PC-3 (cell line): ENCODE measurements around the gene ACSS3.

Experiments
- EZH2 ChIP-seq: fragments of 300-600 bp; sonication (generic); IDR thresholded peaks from one replicate; pipeline ENCODE4 v1.6.1; 2017; ENCODE audit warnings: antibody characterized with exemption, mild to moderate bottlenecking, low read length; ENCODE audit not compliant: unreplicated experiment
- TF ChIP-seq, protein P1 (sequence below): fragments of 300-600 bp; sonication (generic); conservative IDR thresholded peaks from 2 replicates; pipeline ENCODE4 v1.5.1; 2017; ENCODE audit warnings: antibody characterized with exemption, low read depth, mild to moderate bottlenecking, low read length

DNA sequence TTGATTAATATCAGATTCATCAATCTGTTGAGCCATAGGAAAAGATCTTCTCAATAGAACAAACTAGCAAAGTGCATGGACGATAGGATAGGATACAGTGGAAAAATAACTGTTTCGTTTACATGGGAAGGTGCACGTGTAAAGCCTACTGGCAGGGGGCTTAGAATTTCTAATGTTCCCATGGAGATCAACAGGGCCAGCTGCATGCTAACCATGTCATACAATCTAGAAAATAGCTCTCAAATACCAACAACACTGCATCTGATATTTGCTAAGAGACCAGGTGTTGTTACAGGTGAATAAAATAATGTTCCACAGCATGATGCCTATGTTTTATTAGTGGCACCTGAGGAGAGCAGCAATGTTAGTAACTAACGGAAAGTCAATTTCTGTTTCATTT is 72.5 kb downstream of the ACSS3 start:
- no peak for TF ChIP-seq EZH2
- TF ChIP-seq, protein P1, sequence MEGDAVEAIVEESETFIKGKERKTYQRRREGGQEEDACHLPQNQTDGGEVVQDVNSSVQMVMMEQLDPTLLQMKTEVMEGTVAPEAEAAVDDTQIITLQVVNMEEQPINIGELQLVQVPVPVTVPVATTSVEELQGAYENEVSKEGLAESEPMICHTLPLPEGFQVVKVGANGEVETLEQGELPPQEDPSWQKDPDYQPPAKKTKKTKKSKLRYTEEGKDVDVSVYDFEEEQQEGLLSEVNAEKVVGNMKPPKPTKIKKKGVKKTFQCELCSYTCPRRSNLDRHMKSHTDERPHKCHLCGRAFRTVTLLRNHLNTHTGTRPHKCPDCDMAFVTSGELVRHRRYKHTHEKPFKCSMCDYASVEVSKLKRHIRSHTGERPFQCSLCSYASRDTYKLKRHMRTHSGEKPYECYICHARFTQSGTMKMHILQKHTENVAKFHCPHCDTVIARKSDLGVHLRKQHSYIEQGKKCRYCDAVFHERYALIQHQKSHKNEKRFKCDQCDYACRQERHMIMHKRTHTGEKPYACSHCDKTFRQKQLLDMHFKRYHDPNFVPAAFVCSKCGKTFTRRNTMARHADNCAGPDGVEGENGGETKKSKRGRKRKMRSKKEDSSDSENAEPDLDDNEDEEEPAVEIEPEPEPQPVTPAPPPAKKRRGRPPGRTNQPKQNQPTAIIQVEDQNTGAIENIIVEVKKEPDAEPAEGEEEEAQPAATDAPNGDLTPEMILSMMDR, result no peak
